ENCODE results near the gene EIF2D. TPM values are rescaled to one million over a fixed set of nuclear protein-coding genes. Genes with fewer than 3 reads are reported as not detected.

The EIF2D gene
- total RNA-seq = 10 to 100 TPM; 38.4 to 55.8 (median 50.4) TPM

- peak; percentile 99 for ATAC-seq (ENCODE audit: low FRiP score)
- peak in 2 of 3 donors; percentile 63 to 94 for TF ChIP-seq CTCF (IDR thresholded peaks at IDR 0.05)
- peak; percentile 89 for DNase-seq (ENCODE audit: low spot score)
Measured at GRCh38 chr1:206612129-206612876, at the start of gene EIF2D. Gene EIF2D, minus strand, starts transcription at chr1:206612465. Its CDS starts 123 bp downstream, at chr1:206612342.

GRCh38 chr1:206661161-206661820 lies 49.0 kb upstream of the EIF2D start:
- DNase-seq (ENCODE audit: low spot score) = no peak
- TF ChIP-seq CTCF (IDR thresholded peaks at IDR 0.05) = no peak
- no peak for ATAC-seq (ENCODE audit: low FRiP score)

GRCh38 chr1:206660136-206660535 lies 47.9 kb upstream of the EIF2D start:
- ATAC-seq (ENCODE audit: low FRiP score) (no peak), DNase-seq (ENCODE audit: low spot score) (no peak)
- TF ChIP-seq CTCF (IDR thresholded peaks at IDR 0.05) = no peak

GRCh38 chr1:206658981-206659273 lies 46.7 kb upstream of the EIF2D start:
- ATAC-seq (ENCODE audit: low FRiP score) (no peak), DNase-seq (ENCODE audit: low spot score) (no peak)
- no peak for TF ChIP-seq CTCF (IDR thresholded peaks at IDR 0.05)

- TF ChIP-seq CTCF (IDR thresholded peaks at IDR 0.05) = peak in 1 of 3 donors; percentile 63
Measured at GRCh38 chr1:206658264-206658980, 46.2 kb upstream of the EIF2D start.

GRCh38 chr1:206657751-206658150 lies 45.5 kb upstream of the EIF2D start:
- no peak for TF ChIP-seq CTCF (IDR thresholded peaks at IDR 0.05)
- ATAC-seq (ENCODE audit: low FRiP score) = no peak

More at GRCh38 chr1:206658264-206658980, 46.2 kb upstream of the EIF2D start:
- ATAC-seq (ENCODE audit: low FRiP score) = no peak
- DNase-seq (ENCODE audit: low spot score) = no peak

More at GRCh38 chr1:206657751-206658150, 45.5 kb upstream of the EIF2D start:
- no peak for DNase-seq (ENCODE audit: low spot score)

Data from omental fat pad (tissue), 4 donors.